Ovary (tissue), 9 donors: ENCODE results near the gene EXOC7. TPM values are rescaled to one million over a fixed set of nuclear protein-coding genes. Genes with fewer than 3 reads are reported as not detected.

Experiments used
- DNase-seq, 5 donors: peaks; one replicate each; pipeline ENCODE4 v3.0.0-alpha.2; 2019 to 2020
- H3K27ac ChIP-seq, 2 donors: fragments of 200-600 bp; one replicate each; pipeline versions ENCODE4 v1.5.1 to v1.8.0; 2019 to 2022
- H3K27me3 ChIP-seq: fragments of 200-600 bp; one replicate; pipeline ENCODE4 v1.8.0; 2022
- H3K36me3 ChIP-seq: fragments of 200-600 bp; sonication (generic); one replicate; pipeline ENCODE4 v1.5.1; 2019
- H3K4me1 ChIP-seq: one replicate; pipeline ENCODE4 v1.8.1; 2013; ENCODE audit warnings: mild to moderate bottlenecking, moderate library complexity; ENCODE audit not compliant: insufficient read depth
- H3K4me3 ChIP-seq: fragments of 200-600 bp; sonication (generic); one replicate; pipeline ENCODE4 v1.5.1; 2017
- H3K9me3 ChIP-seq, 2 donors: fragments of 200-600 bp in 1 of 2; sonication (generic) in 1 of 2; one replicate each; pipeline versions ENCODE4 v1.5.1 to v1.8.1; 2013 to 2019; ENCODE audit warnings: mild to moderate bottlenecking in 1 of 2, moderate library complexity in 1 of 2
- CTCF ChIP-seq, 3 donors: fragments of 450-650 bp in 2 of 3; fragments of 200-600 bp in 1 of 3; IDR thresholded peaks; one replicate each; pipeline versions ENCODE4 v1.5.1 to v1.8.0; 2016 to 2022; ENCODE audit warnings: antibody characterized with exemption in 3 of 3, mild to moderate bottlenecking in 1 of 3
- EP300 ChIP-seq: sonication (generic); formaldehyde crosslinking; IDR thresholded peaks from one replicate; pipeline ENCODE4 v1.6.1; 2017; ENCODE audit warnings: antibody characterized with exemption
- POLR2A ChIP-seq: fragments of 450-650 bp; IDR thresholded peaks from one replicate; pipeline ENCODE4 v1.6.1; 2017; ENCODE audit warnings: antibody characterized with exemption, mild to moderate bottlenecking, moderate library complexity
- WGBS, 3 donors: extraction: QIAGEN DNeasy Blood & Tissue Kit in 1 of 3; methylation state at CpG; one replicate each; pipeline versions ENCODE4 v1.1.5 to v1.1.7; 2013 to 2017; 5-methylcytosine and 5-hydroxymethylcytosine counted together
- intact Hi-C, 4 donors: fragments of 100-400 bp; cut with DNase I; formaldehyde crosslinking; loops; one replicate each; pipeline versions ENCODE4 v1.11.0 to v1.15.1; 2022 to 2023
- polyA plus RNA-seq, 2 donors: library from polyadenylated mRNA; stranded (reverse); fragments of 200-250 nt in 1 of 2; fragments of 350-450 nt in 1 of 2; fragmentation: Illumina TruSeq in 1 of 2; extraction: RNeasy Lipid Tissue Mini Kit (QIAGEN cat#74804) in 1 of 2; gene quantifications; one replicate each; pipeline ENCODE4 v1.2.3, GENCODE V29; 2013 to 2014
- total RNA-seq, 7 donors: library from RNA; depleted of rRNA in 2 of 7; stranded (reverse); fragments of >200 nt in 2 of 7; fragmentation: NEBNext Ultra II Directional in 3 of 7; extraction: Animal tissue kit (Norgen Biotek cat#: 25700) in 3 of 7; gene quantifications; one replicate each; pipeline versions ENCODE4 v1.1.0 to v1.2.4, GENCODE V29; 2016 to 2023
- donor health status: DM: no; HTN: no; CAD: no; lungs with moderate emphysema.
- donor health status: DM: no; HTN: no; CAD: no.
- donor health status: Bipolar disorder and iron deficiency.
- donor health status: DM: yes; HTN: yes; CAD: no.
- donor health status: DM: no; HTN: no; CAD: no.
- donor health status: DM: yes; HTN: yes; CAD: no.

The EXOC7 gene
- total and polyA plus RNA-seq, 9 donors: 46.9 to 121 (median 114) TPM

DNA sequence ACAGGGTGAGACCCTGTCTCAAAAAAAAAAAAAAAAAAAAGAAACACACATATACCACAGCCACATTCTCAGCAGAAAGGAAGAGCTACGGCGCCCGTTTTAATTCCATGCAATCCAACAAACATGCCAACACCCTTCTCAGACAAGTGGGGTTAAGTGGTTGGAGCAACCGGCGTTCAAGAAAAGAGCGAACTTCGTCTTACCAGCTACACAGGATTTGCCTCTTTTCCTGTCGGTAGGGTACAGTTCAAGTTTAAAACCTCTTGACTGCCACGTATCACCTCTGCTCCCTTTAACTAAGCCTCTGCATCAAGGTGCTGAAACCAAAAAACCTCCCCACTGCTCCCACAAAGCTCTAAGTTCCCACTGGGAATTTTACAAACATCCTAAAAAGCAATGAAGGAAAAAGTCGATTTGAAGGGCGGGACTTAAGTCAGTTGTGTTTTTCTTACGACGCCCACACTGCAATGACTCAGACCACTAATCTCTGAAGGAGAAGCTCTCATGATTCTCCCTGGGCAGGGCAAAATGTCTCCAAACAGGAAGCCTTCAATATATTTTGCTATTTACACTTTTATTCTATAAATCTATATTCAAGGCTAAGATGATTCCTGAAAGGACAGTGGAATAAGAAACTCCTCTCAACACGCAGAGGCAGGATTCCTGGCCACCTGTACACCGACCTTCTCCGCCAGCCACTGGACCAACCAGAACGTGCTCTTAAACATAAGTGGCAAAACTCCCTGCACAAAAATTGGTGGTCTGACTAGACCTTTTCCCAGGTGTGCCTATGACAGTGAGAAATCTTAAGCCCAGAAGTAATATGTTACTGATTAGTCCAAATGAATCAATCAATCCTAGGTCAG, 50.1 kb downstream of the EXOC7 start:
- WGBS, 3 donors: 64 to 71% (median 65%) methylated on average over 17 of the region's 17 CpGs
- Histone ChIP-seq H3K36me3 (no peaks in the 10 kb centered on the region), H3K4me1 (no peaks in the 10 kb centered on the region), H3K27me3 (no peaks in the 10 kb centered on the region), H3K9me3 (no peaks in the 10 kb centered on the region), H3K4me3 (no peak overlapping the region), H3K27ac (no peak overlapping the region)
- TF ChIP-seq CTCF (IDR thresholded peaks at IDR 0.05) (no peak), POLR2A (no peak), EP300 (no peak)
- intact Hi-C loops: no loop called here
- DNase-seq: no peak

DNA sequence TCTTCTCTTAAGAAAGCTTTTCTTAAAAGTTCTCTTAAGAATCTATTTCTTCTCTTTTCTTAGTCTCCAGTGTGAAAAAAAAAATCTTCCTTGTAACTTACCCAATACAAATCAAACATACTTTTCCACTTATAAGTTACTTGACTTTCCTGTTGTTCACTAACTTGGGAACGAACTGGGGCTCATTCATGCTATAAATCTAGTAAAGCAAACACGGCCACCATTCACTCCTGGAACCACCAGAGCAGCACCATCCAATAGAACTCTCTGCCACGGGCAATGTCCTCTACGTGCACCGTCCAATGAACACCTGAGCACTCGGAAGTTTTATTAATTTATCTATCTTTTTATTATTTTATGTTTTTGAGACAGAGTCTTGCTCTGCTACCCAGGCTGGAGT, 52.0 kb downstream of the EXOC7 start:
- no peaks in the 10 kb centered on the region for H3K36me3 ChIP-seq
- 82 to 86% (median 82%) methylated on average over 6 of the region's 6 CpGs for WGBS, 3 donors

DNA sequence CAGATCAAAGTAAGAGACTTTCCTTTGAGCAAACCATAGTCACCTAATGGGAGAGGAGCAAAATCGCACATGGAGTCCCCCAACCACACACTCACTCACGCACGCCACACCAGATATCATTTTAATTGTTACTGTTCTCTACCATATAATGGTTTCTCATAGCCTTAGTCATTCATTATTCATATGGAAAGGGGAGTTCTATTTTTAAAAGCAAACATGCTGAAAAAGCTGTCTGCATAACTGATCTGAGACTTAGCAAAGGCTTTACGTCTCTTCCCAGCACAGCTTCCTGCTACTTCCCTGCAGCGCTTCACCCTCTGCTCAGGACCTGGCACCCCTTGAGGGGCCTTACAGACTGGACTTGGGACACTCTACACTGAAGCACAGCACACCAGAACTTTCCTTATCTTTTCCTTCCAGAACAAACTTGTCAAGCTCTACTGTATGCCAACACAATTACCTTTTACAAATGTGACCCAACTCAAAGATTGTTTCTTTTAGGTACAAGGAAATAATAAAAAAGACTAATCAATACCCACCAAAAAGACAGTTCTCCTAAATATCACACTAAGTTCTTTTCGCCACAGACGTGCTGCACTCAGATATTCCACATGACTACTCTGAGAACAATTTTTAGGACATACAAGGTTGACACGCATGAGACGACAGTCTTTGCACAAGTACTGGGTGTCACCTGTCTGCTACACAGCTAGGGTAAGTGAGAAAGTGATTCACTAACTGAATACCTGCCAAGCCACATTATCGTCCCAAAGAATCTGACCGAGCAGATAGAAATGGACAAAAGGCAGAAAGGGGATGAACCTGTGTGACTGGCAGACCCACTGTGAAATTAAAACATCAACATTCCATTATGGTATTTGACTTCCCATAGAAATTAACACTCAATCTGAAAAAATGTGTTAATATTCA, 52.8 kb downstream of the EXOC7 start:
- Histone ChIP-seq H3K27me3 (no peaks in the 10 kb centered on the region), H3K4me1 (no peaks in the 10 kb centered on the region), H3K36me3 (no peaks in the 10 kb centered on the region), H3K4me3 (no peak overlapping the region), H3K27ac (no peak overlapping the region), H3K9me3 (no peaks in the 10 kb centered on the region)
- WGBS, 3 donors: 88 to 92% (median 90%) methylated on average over 11 of the region's 11 CpGs
- TF ChIP-seq EP300 (no peak), CTCF (IDR thresholded peaks at IDR 0.05) (no peak), POLR2A (no peak)
- no peak for DNase-seq
- intact Hi-C loops: no loop called here

More for the DNA sequence above, 52.0 kb downstream of the EXOC7 start:
- no peak for DNase-seq
- Histone ChIP-seq H3K4me3 (no peak overlapping the region), H3K27ac (no peak overlapping the region), H3K27me3 (no peaks in the 10 kb centered on the region), H3K4me1 (no peaks in the 10 kb centered on the region), H3K9me3 (no peaks in the 10 kb centered on the region)
- TF ChIP-seq CTCF (IDR thresholded peaks at IDR 0.05) (no peak), EP300 (no peak), POLR2A (no peak)
- intact Hi-C loops: no loop called here

- TF ChIP-seq EP300 (no peak), POLR2A (no peak), CTCF (IDR thresholded peaks at IDR 0.05) (no peak)
- intact Hi-C loops: no loop called here
- DNase-seq: no peak
- no peaks in the 10 kb centered on the region for H3K27me3 ChIP-seq
- H3K4me1 ChIP-seq: no peaks in the 10 kb centered on the region
- H3K27ac ChIP-seq: no peak overlapping the region
- no peak overlapping the region for H3K4me3 ChIP-seq
- no peaks in the 10 kb centered on the region for H3K36me3 ChIP-seq
- no peaks in the 10 kb centered on the region for H3K9me3 ChIP-seq
- 90 to 94% (median 92%) methylated on average over 15 of the region's 15 CpGs for WGBS, 3 donors
These were observed 53.6 kb downstream of the EXOC7 start for GRCh38 chr17:76049836-76050537.
